Loucy (cell line): Measurements from ENCODE around the gene KLF9.

ENCODE experiments used
- CTCF ChIP-seq: fragments of 200-600 bp; sonication (generic); conservative IDR thresholded peaks from 2 replicates; pipeline ENCODE4 v1.5.1; 2014; ENCODE audit warnings: mild to moderate bottlenecking, antibody characterized with exemption, low read length
- EZH2phosphoT487 ChIP-seq: fragments of 200-600 bp; IDR thresholded peaks from 2 replicates; pipeline ENCODE4 v1.6.1; 2018; ENCODE audit warnings: antibody characterized with exemption, mild to moderate bottlenecking, moderate library complexity, borderline replicate concordance

GRCh38 chr9:70452365-70452764 is 37.9 kb upstream of the KLF9 start:
- TF ChIP-seq CTCF: no peak
- no peak for TF ChIP-seq EZH2phosphoT487
